WTC11 (cell line): ENCODE measurements around the gene PARL. TPM values are rescaled to one million over a fixed set of nuclear protein-coding genes. Genes with fewer than 3 reads are reported as not detected.

Experiments
- ATAC-seq: fragments of 200-7000 bp; cut with Tn5 transposase; 2 replicates; pipeline ENCODE4 v1.10.0; 2021; ENCODE audit warnings: mild to moderate bottlenecking, moderate library complexity
- CTCF ChIA-PET: fragments of 300-600 bp; sonication (Branson Sonifier 250); formaldehyde crosslinking; loops from one replicate; lab custom pipeline; 2021; ENCODE audit warnings: antibody characterized with exemption; lab: Charles Lee
- POLR2A ChIA-PET: fragments of 350-600 bp; sonication (Branson Sonifier 250); formaldehyde crosslinking; loops from one replicate; lab custom pipeline; 2021; ENCODE audit warnings: antibody characterized with exemption; lab: Charles Lee
- DNase-seq: peaks from one replicate; pipeline ENCODE4 v3.0.0; 2021; ENCODE audit warnings: low spot score
- H3K27ac Mint-ChIP-seq: 2 replicates; pipeline ENCODE4 v1.8.0; 2021; ENCODE audit warnings: mixed read lengths
- H3K27me3 Mint-ChIP-seq: 2 replicates; pipeline ENCODE4 v1.8.0; 2021; ENCODE audit warnings: low read depth, mild to moderate bottlenecking, moderate library complexity, mixed read lengths
- H3K36me3 Mint-ChIP-seq: 2 replicates; pipeline ENCODE4 v1.8.0; 2021; ENCODE audit warnings: mixed read lengths
- H3K4me1 Mint-ChIP-seq: 2 replicates; pipeline ENCODE4 v1.8.0; 2022; ENCODE audit warnings: mixed read lengths
- H3K4me3 Mint-ChIP-seq: 2 replicates; pipeline ENCODE4 v1.8.0; 2021; ENCODE audit warnings: mild to moderate bottlenecking, moderate library complexity, mixed read lengths
- H3K9me3 Mint-ChIP-seq: 2 replicates; pipeline ENCODE4 v1.8.0; 2021; ENCODE audit warnings: mixed read lengths
- AR ChIP-seq: fragments of 250-450 bp; sonication (Bioruptor Pico); IDR thresholded peaks from 2 replicates; pipeline ENCODE4 v1.9.0; 2021; ENCODE audit warnings: mild to moderate bottlenecking
- E2F1 ChIP-seq: sonication (generic); formaldehyde crosslinking; IDR thresholded peaks from 2 replicates; pipeline ENCODE4 v1.8.0; 2022; ENCODE audit warnings: mild to moderate bottlenecking, missing genetic modification reagents
- E2F5 ChIP-seq: sonication (generic); formaldehyde crosslinking; IDR thresholded peaks from 2 replicates; pipeline ENCODE4 v1.8.1; 2022; ENCODE audit warnings: mild to moderate bottlenecking, moderate library complexity, missing genetic modification reagents
- FOXJ3 ChIP-seq: sonication (generic); formaldehyde crosslinking; IDR thresholded peaks from 2 replicates; pipeline ENCODE4 v1.9.0; 2021; ENCODE audit warnings: missing genetic modification reagents, mild to moderate bottlenecking, borderline replicate concordance
- HMGXB4 ChIP-seq: sonication (generic); formaldehyde crosslinking; IDR thresholded peaks from 2 replicates; pipeline ENCODE4 v1.8.1; 2023; ENCODE audit warnings: mild to moderate bottlenecking, moderate library complexity, missing genetic modification reagents
- NFATC4 ChIP-seq: fragments of 250-450 bp; sonication (Bioruptor Pico); IDR thresholded peaks from 2 replicates; pipeline ENCODE4 v1.9.0; 2021; ENCODE audit warnings: mild to moderate bottlenecking
- OVOL2 ChIP-seq: fragments of 250-450 bp; sonication (Bioruptor Pico); IDR thresholded peaks from 2 replicates; pipeline ENCODE4 v1.9.0; 2021; ENCODE audit warnings: mild to moderate bottlenecking, borderline replicate concordance
- PRRX2 ChIP-seq: fragments of 250-450 bp; sonication (Bioruptor Pico); IDR thresholded peaks from 2 replicates; pipeline ENCODE4 v1.8.0; 2021; ENCODE audit warnings: mild to moderate bottlenecking
- SOX15 ChIP-seq: fragments of 250-450 bp; sonication (Bioruptor Pico); IDR thresholded peaks from 2 replicates; pipeline ENCODE4 v1.9.0; 2021; ENCODE audit warnings: mild to moderate bottlenecking
- TCF7 ChIP-seq: sonication (generic); formaldehyde crosslinking; IDR thresholded peaks from 2 replicates; pipeline ENCODE4 v1.8.0; 2022; ENCODE audit warnings: mild to moderate bottlenecking, low read depth, missing genetic modification reagents, moderate library complexity
- TEAD1 ChIP-seq: sonication (generic); formaldehyde crosslinking; IDR thresholded peaks from 2 replicates; pipeline ENCODE4 v1.8.0; 2022; ENCODE audit warnings: mild to moderate bottlenecking, missing genetic modification reagents
- ZNF219 ChIP-seq: sonication (generic); formaldehyde crosslinking; IDR thresholded peaks from 2 replicates; pipeline ENCODE4 v1.8.0; 2023; ENCODE audit warnings: missing genetic modification reagents, mild to moderate bottlenecking, borderline replicate concordance
- ZNF232 ChIP-seq: sonication (generic); formaldehyde crosslinking; IDR thresholded peaks from 2 replicates; pipeline ENCODE4 v1.8.0; 2022; ENCODE audit warnings: mild to moderate bottlenecking, missing genetic modification reagents
- ZNF263 ChIP-seq: sonication (generic); formaldehyde crosslinking; IDR thresholded peaks from 2 replicates; pipeline ENCODE4 v1.8.1; 2022; ENCODE audit warnings: low read depth, mild to moderate bottlenecking, moderate library complexity, missing genetic modification reagents
- ZNF416 ChIP-seq: fragments of 250-450 bp; sonication (Bioruptor Pico); IDR thresholded peaks from 2 replicates; pipeline ENCODE4 v1.9.0; 2021; ENCODE audit warnings: mild to moderate bottlenecking, inconsistent platforms
- ZSCAN18 ChIP-seq: fragments of 250-450 bp; sonication (Bioruptor Pico); IDR thresholded peaks from 2 replicates; pipeline ENCODE4 v2.1.2; 2022; ENCODE audit warnings: mild to moderate bottlenecking, moderate library complexity
- total RNA-seq: library from RNA; stranded (reverse); gene quantifications from 3 replicates; pipeline ENCODE4 v1.2.3, GENCODE V29; 2021

PARL gene
- total RNA-seq, 1 experiment from 2014 or later, result 93.5 TPM

GRCh38 chr3:183845090-183845489 is 39.6 kb downstream of the PARL start:
- Mint-ChIP-seq H3K9me3 (no peaks in the 10 kb centered on the region), H3K27ac (no peak overlapping the region), H3K27me3 (no peaks in the 10 kb centered on the region), H3K36me3 (peaks cover 59% of the 10 kb centered on the region), H3K4me1 (no peaks in the 10 kb centered on the region), H3K4me3 (no peak overlapping the region)
- DNase-seq (no peak), ATAC-seq (no peak)
- TF ChIP-seq OVOL2 (no peak), ZNF416 (CRISPR knock-in tag) (no peak), SOX15 (CRISPR knock-in tag) (no peak), FOXJ3 (CRISPR knock-in tag) (no peak), HMGXB4 (CRISPR knock-in tag) (no peak), TCF7 (CRISPR knock-in tag) (no peak), ZNF263 (CRISPR knock-in tag) (no peak)
- ChIA-PET CTCF (no interaction called here), POLR2A (no interaction called here)

GRCh38 chr3:183844606-183845005 is 40.1 kb downstream of the PARL start:
- Mint-ChIP-seq H3K4me3 (no peak overlapping the region), H3K27ac (no peak overlapping the region), H3K4me1 (no peaks in the 10 kb centered on the region), H3K9me3 (no peaks in the 10 kb centered on the region), H3K36me3 (peaks cover 58% of the 10 kb centered on the region), H3K27me3 (no peaks in the 10 kb centered on the region)
- no peak for ATAC-seq
- ChIA-PET POLR2A (no interaction called here), CTCF (no interaction called here)
- TF ChIP-seq TEAD1 (CRISPR knock-in tag) (no peak), NFATC4 (CRISPR knock-in tag) (no peak), ZSCAN18 (no peak)
- DNase-seq, result no peak

- TF ChIP-seq PRRX2 (no peak), E2F5 (CRISPR knock-in tag) (no peak), ZNF232 (CRISPR knock-in tag) (no peak), AR (no peak), E2F1 (no peak), ZNF219 (CRISPR knock-in tag) (no peak), ZNF416 (CRISPR knock-in tag) (no peak)
- Mint-ChIP-seq H3K27me3 (no peaks in the 10 kb centered on the region), H3K9me3 (no peaks in the 10 kb centered on the region), H3K27ac (no peak overlapping the region), H3K4me1 (no peaks in the 10 kb centered on the region), H3K4me3 (no peak overlapping the region), H3K36me3 (peaks cover 44% of the 10 kb centered on the region)
- no peak for DNase-seq
- CTCF ChIA-PET, result no interaction called here
- ATAC-seq, result no peak
- POLR2A ChIA-PET, result no interaction called here
These were observed 44.9 kb downstream of the PARL start for GRCh38 chr3:183839751-183840150.
